Measurements from ENCODE around the gene HMOX1.
"Not testable (repeated sequence)": the region's sequence is repeated elsewhere in the genome, so short reads cannot be mapped to it uniquely, and the experiment has no call there.

The HMOX1 gene

GRCh38 chr22:35381424-35382009 lies 621 bp downstream of the HMOX1 start:
- no peak for FAIRE-seq

- FAIRE-seq, result no peak
Measured at GRCh38 chr22:35383679-35384071, 2.8 kb downstream of the HMOX1 start.

- FAIRE-seq, result no peak
Measured at GRCh38 chr22:35384527-35384926, 3.6 kb downstream of the HMOX1 start.

- FAIRE-seq, result no peak
Measured at GRCh38 chr22:35384975-35385588, 4.2 kb downstream of the HMOX1 start.

GRCh38 chr22:35386670-35387288 lies 5.9 kb downstream of the HMOX1 start:
- no peak for FAIRE-seq

GRCh38 chr22:35390933-35391332 lies 10.0 kb downstream of the HMOX1 start:
- no peak for FAIRE-seq

- no peak for FAIRE-seq
Measured at GRCh38 chr22:35392357-35392756, 11.5 kb downstream of the HMOX1 start.

GRCh38 chr22:35393116-35394010 lies 12.5 kb downstream of the HMOX1 start:
- no peak for FAIRE-seq

- no peak for FAIRE-seq
Measured at GRCh38 chr22:35394011-35394312, 13.1 kb downstream of the HMOX1 start.

- FAIRE-seq, result no peak
Measured at GRCh38 chr22:35394810-35395563, 14.1 kb downstream of the HMOX1 start.

- not testable (repeated sequence) for FAIRE-seq
Measured at GRCh38 chr22:35396622-35397021, 15.7 kb downstream of the HMOX1 start.

GRCh38 chr22:35397095-35397904 lies 16.4 kb downstream of the HMOX1 start:
- FAIRE-seq, result no peak

GRCh38 chr22:35398591-35398973 lies 17.7 kb downstream of the HMOX1 start:
- no peak for FAIRE-seq

GRCh38 chr22:35399114-35399677 lies 18.3 kb downstream of the HMOX1 start:
- FAIRE-seq, result no peak

- FAIRE-seq, result peak; percentile 62
Measured at GRCh38 chr22:35399678-35400500, 19.0 kb downstream of the HMOX1 start, which contains the start of gene MCM5. MCM5 (plus strand) TSS chr22:35400140; CDS start chr22:35400439, 299 bp downstream.

GRCh38 chr22:35400501-35400790 lies 19.6 kb downstream of the HMOX1 start:
- FAIRE-seq, result no peak

- FAIRE-seq, result no peak
Measured at GRCh38 chr22:35401863-35402262, 21.0 kb downstream of the HMOX1 start.

GRCh38 chr22:35403356-35403755 lies 22.5 kb downstream of the HMOX1 start:
- no peak for FAIRE-seq

- FAIRE-seq, result no peak
Measured at GRCh38 chr22:35404176-35404575, 23.3 kb downstream of the HMOX1 start.

GRCh38 chr22:35406443-35406842 lies 25.5 kb downstream of the HMOX1 start:
- no peak for FAIRE-seq

GRCh38 chr22:35407362-35407761 lies 26.5 kb downstream of the HMOX1 start:
- FAIRE-seq, result no peak

All from islet of Langerhans (tissue), 1 donor.